ENCODE data around the gene CDC42EP3. TPM values are rescaled to one million over a fixed set of nuclear protein-coding genes. Genes with fewer than 3 reads are reported as not detected.

The CDC42EP3 gene
- total and polyA plus RNA-seq, 8 donors = 6.7 to 89.7 (median 17.2) TPM

GRCh38 chr2:37672104-37672869, 845 bp upstream of the CDC42EP3 start:
- Histone ChIP-seq H3K4me1 (peaks cover 20 to 68% (median 37%) of the 10 kb centered on the region in 4 donors), H3K4me3 (peak overlapping the region; percentile 66 to 90 (median 78)), H3K36me3 (no peaks in the 10 kb centered on the region), H3K27me3 (no peaks in the 10 kb centered on the region), H3K27ac (peak overlapping the region; percentile 89 to 96 (median 94)), H3K9me3 (no peaks in the 10 kb centered on the region)
- TF ChIP-seq POLR2A (IDR thresholded peaks at IDR 0.05) (no peak), CTCF (IDR thresholded peaks at IDR 0.05) (no peak), EP300 (IDR thresholded peaks at IDR 0.05) (peak; percentile 19), POLR2AphosphoS5 (IDR thresholded peaks at IDR 0.05) (peak in 2 of 3 donors; percentile 26 to 47)
- peak; percentile 71 to 94 for DNase-seq
- intact Hi-C loops (cut with DNase I; ENCODE audit: low total_unique reads) = no loop called here
- 0 to 3% (median 1%) methylated on average over 31 to 69 of the region's 69 CpGs for WGBS, 5 donors

GRCh38 chr2:37671816-37672103, 318 bp upstream of the CDC42EP3 start:
- intact Hi-C loops (cut with DNase I; ENCODE audit: low total_unique reads) = no loop called here
- Histone ChIP-seq H3K36me3 (no peaks in the 10 kb centered on the region), H3K27me3 (no peaks in the 10 kb centered on the region), H3K4me1 (peaks cover 22 to 73% (median 40%) of the 10 kb centered on the region in 4 donors), H3K27ac (peak overlapping the region; percentile 89 to 96 (median 94)), H3K9me3 (no peaks in the 10 kb centered on the region), H3K4me3 (peak overlapping the region; percentile 66 to 90 (median 78))
- no peak for TF ChIP-seq POLR2AphosphoS5 (IDR thresholded peaks at IDR 0.05)
- TF ChIP-seq EP300 (IDR thresholded peaks at IDR 0.05) = no peak
- TF ChIP-seq CTCF (IDR thresholded peaks at IDR 0.05) = no peak
- no peak for TF ChIP-seq POLR2A (IDR thresholded peaks at IDR 0.05)
- 0 to 1% (median 0%) methylated on average over 13 to 29 of the region's 29 CpGs for WGBS, 5 donors
- DNase-seq = no peak

- TF ChIP-seq EP300 (IDR thresholded peaks at IDR 0.05) (no peak), POLR2A (IDR thresholded peaks at IDR 0.05) (no peak), POLR2AphosphoS5 (IDR thresholded peaks at IDR 0.05) (no peak), CTCF (IDR thresholded peaks at IDR 0.05) (no peak)
- H3K27me3 ChIP-seq = no peaks in the 10 kb centered on the region
- H3K9me3 ChIP-seq = no peaks in the 10 kb centered on the region
- peaks cover 22 to 73% (median 48%) of the 10 kb centered on the region in 4 donors for H3K4me1 ChIP-seq
- H3K27ac ChIP-seq = peak overlapping the region; percentile 89 to 96 (median 94)
- 5 to 16% (median 9%) methylated on average over 11 of the region's 11 CpGs for WGBS, 5 donors
- DNase-seq = peak in 1 of 2 donors; percentile 61
- H3K36me3 ChIP-seq = no peaks in the 10 kb centered on the region
- intact Hi-C loops (cut with DNase I; ENCODE audit: low total_unique reads) = no loop called here
- H3K4me3 ChIP-seq = peak overlapping the region; percentile 66 to 90 (median 78)
Measured at GRCh38 chr2:37670378-37671008, 949 bp downstream of the CDC42EP3 start.

- intact Hi-C loops (cut with DNase I; ENCODE audit: low total_unique reads) = no loop called here
- H3K4me3 ChIP-seq = peak overlapping the region; percentile 66 to 90 (median 78)
- 46 to 85% (median 59%) methylated on average over 3 of the region's 3 CpGs for WGBS, 5 donors
- peak overlapping the region in 4 of 5 donors; percentile 93 to 96 (median 94) for H3K27ac ChIP-seq
- H3K9me3 ChIP-seq = no peaks in the 10 kb centered on the region
- no peak for DNase-seq
- TF ChIP-seq POLR2AphosphoS5 (IDR thresholded peaks at IDR 0.05) (no peak), CTCF (IDR thresholded peaks at IDR 0.05) (no peak), POLR2A (IDR thresholded peaks at IDR 0.05) (no peak), EP300 (IDR thresholded peaks at IDR 0.05) (no peak)
- no peaks in the 10 kb centered on the region for H3K27me3 ChIP-seq
- H3K36me3 ChIP-seq = no peaks in the 10 kb centered on the region
- peaks cover 22 to 81% (median 52%) of the 10 kb centered on the region in 4 donors for H3K4me1 ChIP-seq
Measured at GRCh38 chr2:37669446-37669845, 2.0 kb downstream of the CDC42EP3 start.

Measured in stomach (tissue), 9 donors.